NT2/D1 (cell line): ENCODE measurements around the gene APOL6.

Source experiments
- YY1 ChIP-seq: IDR thresholded peaks from 2 replicates; pipeline ENCODE4 v1.6.1; 2011; ENCODE audit not compliant: insufficient read length, insufficient read depth
- ZNF274 ChIP-seq: IDR thresholded peaks from 2 replicates; pipeline ENCODE4 v1.6.1; 2011; ENCODE audit warnings: mild to moderate bottlenecking, low read depth, low read length

DNA sequence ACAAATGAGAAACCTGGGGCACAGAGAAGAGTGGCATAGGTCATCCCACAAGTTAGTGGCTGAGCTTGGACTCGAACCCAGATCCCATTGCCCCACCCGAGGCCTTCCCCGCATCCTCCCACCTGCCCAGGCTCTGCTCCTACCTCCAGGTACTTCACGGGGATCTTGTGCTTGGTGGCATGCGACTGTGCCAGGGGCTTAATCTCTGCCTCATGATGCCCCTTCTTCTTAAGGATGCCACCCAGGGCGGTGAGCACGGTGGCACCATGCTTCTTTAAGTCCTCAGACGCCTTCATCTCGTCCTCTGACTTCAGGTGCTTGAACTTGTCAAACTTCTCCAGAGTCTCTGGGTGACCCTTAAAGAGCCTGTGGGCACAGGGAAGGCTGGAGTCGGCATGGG is 37.5 kb upstream of the APOL6 start:
- no peak for TF ChIP-seq YY1
- no peak for TF ChIP-seq ZNF274
